K562 (cell line): ENCODE data around the gene PLXNB3. TPM values are rescaled to one million over a fixed set of nuclear protein-coding genes. Genes with fewer than 3 reads are reported as not detected.

Source experiments
- ARID3A ChIP-seq: IDR thresholded peaks from 2 replicates; pipeline ENCODE4 v1.6.1; 2012; ENCODE audit warnings: low read depth, low read length, improper control_type of control experiment, borderline replicate concordance
- BCOR ChIP-seq: fragments of 450-650 bp; IDR thresholded peaks from 2 replicates; pipeline ENCODE4 v1.6.1; 2016
- BRF2 ChIP-seq: IDR thresholded peaks from 3 replicates; pipeline ENCODE4 v1.6.1; 2011; ENCODE audit warnings: borderline replicate concordance, mild to moderate bottlenecking; ENCODE audit not compliant: insufficient read length, insufficient read depth
- CC2D1A ChIP-seq: fragments of 450-650 bp; IDR thresholded peaks from 2 replicates; pipeline ENCODE4 v1.6.1; 2017; ENCODE audit warnings: mild to moderate bottlenecking
- CREB1 ChIP-seq, 2 experiments: sonication (generic) in 1 of 2; formaldehyde crosslinking in 1 of 2; IDR thresholded peaks; 2 replicates each; pipeline versions ENCODE4 v1.6.1 to v1.8.0; 2012 to 2022; ENCODE audit warnings: inconsistent platforms in 1 of 2, mild to moderate bottlenecking in 1 of 2, missing genetic modification reagents in 1 of 2, moderate library complexity in 1 of 2
- RUNX1 ChIP-seq: sonication (generic); IDR thresholded peaks from 2 replicates; pipeline ENCODE4 v1.6.1; 2016; ENCODE audit warnings: antibody characterized with exemption, low read depth
- TEAD1 ChIP-seq, 2 experiments: fragments of 450-650 bp in 1 of 2; sonication (generic) in 1 of 2; formaldehyde crosslinking; IDR thresholded peaks; 2 replicates each; pipeline versions ENCODE4 v1.4.0 to v1.8.0; 2020 to 2022; ENCODE audit warnings: mild to moderate bottlenecking in 2 of 2, missing genetic modification reagents in 1 of 2
- TEAD2 ChIP-seq: fragments of 450-650 bp; IDR thresholded peaks from 2 replicates; pipeline ENCODE4 v1.6.1; 2016; ENCODE audit warnings: missing genetic modification characterization, control low read depth, missing compliant biosample characterization
- ZBED1 ChIP-seq: IDR thresholded peaks from 2 replicates; pipeline ENCODE4 v1.6.1; 2014
- ZNF277 ChIP-seq: fragments of 250-450 bp; sonication (Bioruptor Pico); IDR thresholded peaks from 2 replicates; pipeline ENCODE4 v1.8.0; 2022; ENCODE audit warnings: inconsistent platforms, mild to moderate bottlenecking, moderate library complexity, borderline replicate concordance
- ZNF318 ChIP-seq, 2 experiments: fragments of 450-650 bp; IDR thresholded peaks; 2 replicates each; pipeline ENCODE4 v1.6.1; 2016; ENCODE audit warnings: mild to moderate bottlenecking in 2 of 2, borderline replicate concordance in 1 of 2, low read depth in 1 of 2, moderate library complexity in 1 of 2
- ZNF431 ChIP-seq: sonication (generic); formaldehyde crosslinking; IDR thresholded peaks from 2 replicates; pipeline ENCODE4 v1.8.0; 2022; ENCODE audit warnings: mild to moderate bottlenecking, missing genetic modification reagents
- ZNF644 ChIP-seq: fragments of 200-800 bp; sonication (Bioruptor generic); IDR thresholded peaks from 2 replicates; pipeline ENCODE4 v1.6.1; 2016; ENCODE audit warnings: low read depth, missing genetic modification characterization, missing compliant biosample characterization
- polyA plus RNA-seq, 8 experiments: library from polyadenylated mRNA; depleted of rRNA in 4 of 8; stranded (reverse) in 5 of 8; unstranded in 3 of 8; fragments of >200 nt; fragmentation: Nextera tagmentation in 2 of 8; fragmentation: Illumina TruSeq in 1 of 8; extraction: Ambion mirVana in 2 of 8; extraction: Trizol in 1 of 8; gene quantifications; 2 replicates each; pipeline versions ENCODE4 v1.2.1 to v1.2.3, GENCODE V29; 2011 to 2014; ENCODE audit warnings: inconsistent platforms in 1 of 8, missing spikeins in 1 of 8
- total RNA-seq, 7 experiments: library from RNA; depleted of rRNA in 6 of 7; stranded (reverse); fragments of >200 nt in 6 of 7; fragmentation: Illumina TruSeq in 2 of 7; extraction: Trizol in 2 of 7; gene quantifications; 2 replicates each; pipeline versions ENCODE4 v1.2.1 to v1.2.3, GENCODE V29; 2011 to 2021; ENCODE audit warnings: low replicate concordance in 1 of 7

Gene PLXNB3
- total and polyA plus RNA-seq, 9 of the 15 experiments (the other 6 are each of a cell fraction or from before 2014, with no cell fraction given) = 0.22 to 2.0 (median 1.4) TPM; not detected in 2

- TF ChIP-seq ZBED1 (no peak), ZNF277 (CRISPR knock-in tag) (no peak), ZNF644 (no peak), CC2D1A (peak; percentile 24; the same call in 1 of the 2 replicates), ZNF318 (IDR thresholded peaks at IDR 0.05; ENCODE audit: borderline replicate concordance in 1 of 2, low read depth in 1 of 2) (no peak), TEAD2 (tag) (no peak), ZNF431 (no peak), BRF2 (no peak), CREB1 (IDR thresholded peaks at IDR 0.05) (0 out of 2 replicates have a peak, but pooled peaks have one; percentile 10), CREB1 (CRISPR knock-in tag; IDR thresholded peaks at IDR 0.05) (no peak; the same call in 1 of the 2 replicates), TEAD1 (CRISPR knock-in tag; IDR thresholded peaks at IDR 0.05) (no peak), RUNX1 (peak; percentile 78; the same call in 1 of the 2 replicates), ARID3A (no peak), BCOR (peak; percentile 46)
These were observed 1.4 kb downstream of the PLXNB3 start (continued) for GRCh38 chrX:153765138-153766079.
